Astrocyte (in vitro differentiated cells and primary cell): ENCODE data around the gene PTTG1. TPM values are rescaled to one million over a fixed set of nuclear protein-coding genes. Genes with fewer than 3 reads are reported as not detected.

ENCODE experiments used
- DNase-seq: peaks from one replicate; pipeline ENCODE4 v3.0.0-alpha.2; 2010; ENCODE audit warnings: low read depth
- FAIRE-seq: peaks from 2 replicates; lab custom pipeline; 2011; peaks lifted over from hg19 to GRCh38; lab: Jason Lieb, UNC
- H2AFZ ChIP-seq: 2 replicates; pipeline ENCODE4 v1.6.0; 2012; ENCODE audit warnings: low read depth, low read length, inconsistent platforms
- H3K27ac ChIP-seq: 2 replicates; pipeline ENCODE4 v1.5.1; 2011; ENCODE audit warnings: low read depth, low read length, inconsistent platforms
- H3K27me3 ChIP-seq: 2 replicates; pipeline ENCODE4 v1.6.0; 2011; ENCODE audit warnings: low read length, inconsistent platforms; ENCODE audit not compliant: insufficient read depth
- H3K36me3 ChIP-seq: 2 replicates; pipeline ENCODE4 v1.5.1; 2011; ENCODE audit warnings: low read length, inconsistent platforms; ENCODE audit not compliant: insufficient read depth
- H3K4me1 ChIP-seq: 2 replicates; pipeline ENCODE4 v1.5.1; 2011; ENCODE audit warnings: low read length, inconsistent platforms; ENCODE audit not compliant: insufficient read depth
- H3K4me2 ChIP-seq: 2 replicates; pipeline ENCODE4 v1.6.0; 2012; ENCODE audit warnings: low read length, inconsistent platforms
- H3K4me3 ChIP-seq: 2 replicates; pipeline ENCODE4 v1.5.1; 2011; ENCODE audit warnings: low read depth, mild to moderate bottlenecking, low read length, inconsistent platforms; ENCODE audit not compliant: insufficient read depth
- H3K79me2 ChIP-seq: 2 replicates; pipeline ENCODE4 v1.6.0; 2012; ENCODE audit warnings: mild to moderate bottlenecking, low read length, inconsistent platforms; ENCODE audit not compliant: insufficient read depth
- H3K9ac ChIP-seq: 2 replicates; pipeline ENCODE4 v1.6.0; 2012; ENCODE audit warnings: mild to moderate bottlenecking, low read length, inconsistent platforms
- H3K9me3 ChIP-seq: 2 replicates; pipeline ENCODE4 v1.5.1; 2012; ENCODE audit warnings: low read depth, mild to moderate bottlenecking, low read length, inconsistent platforms; ENCODE audit not compliant: insufficient read depth
- H4K20me1 ChIP-seq: 2 replicates; pipeline ENCODE4 v1.6.0; 2012; ENCODE audit warnings: low read length, inconsistent platforms; ENCODE audit not compliant: insufficient read depth
- H3K27ac Mint-ChIP-seq: one replicate; pipeline ENCODE4 v1.8.0; 2021; ENCODE audit warnings: mild to moderate bottlenecking, mixed read lengths; ENCODE audit not compliant: unreplicated experiment
- H3K27me3 Mint-ChIP-seq: one replicate; pipeline ENCODE4 v1.8.0; 2021; ENCODE audit warnings: low read depth, mixed read lengths; ENCODE audit not compliant: unreplicated experiment
- H3K36me3 Mint-ChIP-seq: one replicate; pipeline ENCODE4 v1.8.0; 2021; ENCODE audit warnings: low read depth, mixed read lengths; ENCODE audit not compliant: unreplicated experiment
- H3K4me1 Mint-ChIP-seq: one replicate; pipeline ENCODE4 v1.8.0; 2021; ENCODE audit warnings: low read depth, mixed read lengths; ENCODE audit not compliant: unreplicated experiment
- H3K4me3 Mint-ChIP-seq: one replicate; pipeline ENCODE4 v1.8.0; 2021; ENCODE audit warnings: mild to moderate bottlenecking, moderate library complexity, mixed read lengths; ENCODE audit not compliant: unreplicated experiment
- H3K9me3 Mint-ChIP-seq: one replicate; pipeline ENCODE4 v1.8.0; 2021; ENCODE audit warnings: mild to moderate bottlenecking, mixed read lengths; ENCODE audit not compliant: unreplicated experiment
- CTCF ChIP-seq: IDR thresholded peaks from 2 replicates; pipeline ENCODE4 v1.5.1; 2011; ENCODE audit warnings: low read depth, mild to moderate bottlenecking, inconsistent platforms, low read length, moderate library complexity; ENCODE audit not compliant: insufficient read depth
- EZH2 ChIP-seq: IDR thresholded peaks from 2 replicates; pipeline ENCODE4 v1.6.1; 2012; ENCODE audit warnings: mild to moderate bottlenecking, low read length, inconsistent platforms; ENCODE audit not compliant: insufficient read depth
- total RNA-seq: library from RNA; stranded (reverse); gene quantifications from 2 replicates; pipeline ENCODE4 v1.2.1, GENCODE V29; 2021

Gene PTTG1
- total RNA-seq, 1 donor from 2014 or later, result 20.4 TPM

GRCh38 chr5:160398806-160399205 lies 22.8 kb upstream of the PTTG1 start:
- Histone ChIP-seq H3K4me1 (peaks cover 2% of the 10 kb centered on the region), H3K36me3 (peaks cover 14% of the 10 kb centered on the region), H3K27me3 (no peaks in the 10 kb centered on the region), H2AFZ (no peak overlapping the region), H4K20me1 (no peaks in the 10 kb centered on the region), H3K4me3 (peak overlapping the region; percentile 88), H3K9ac (peak overlapping the region; percentile 96), H3K9me3 (no peaks in the 10 kb centered on the region), H3K4me2 (peak overlapping the region; percentile 90), H3K27ac (peak overlapping the region; percentile 96), H3K79me2 (peaks cover 35% of the 10 kb centered on the region)
- Mint-ChIP-seq H3K27ac (no peak overlapping the region), H3K27me3 (no peaks in the 10 kb centered on the region), H3K4me1 (peaks cover 2% of the 10 kb centered on the region), H3K36me3 (no peaks in the 10 kb centered on the region), H3K9me3 (no peaks in the 10 kb centered on the region), H3K4me3 (peak overlapping the region; percentile 91)
- peak; percentile 69 for DNase-seq
- TF ChIP-seq CTCF, result no peak
- peak; percentile 9 for FAIRE-seq

GRCh38 chr5:160399402-160400353 lies 22.0 kb upstream of the PTTG1 start, which contains the start of gene FAM200C:
Gene FAM200C (minus strand): TSS chr5:160400054. CDS start chr5:160395490, 4,564 bp downstream.
- H4K20me1 ChIP-seq, result no peaks in the 10 kb centered on the region
- peak within 1 kb of the TSS; percentile 96 for H3K27ac ChIP-seq
- peak within 1 kb of the TSS; percentile 90 for H3K4me2 ChIP-seq
- peaks cover 2% of the 10 kb centered on the region for H3K4me1 ChIP-seq
- Mint-ChIP-seq H3K4me3 (peak within 1 kb of the TSS; percentile 91), H3K36me3 (peaks cover 2% of the 10 kb centered on the region), H3K27me3 (no peaks in the 10 kb centered on the region), H3K27ac (peak within 1 kb of the TSS; percentile 96), H3K4me1 (peaks cover 2% of the 10 kb centered on the region), H3K9me3 (no peaks in the 10 kb centered on the region)
- peak within 1 kb of the TSS; percentile 88 for H3K4me3 ChIP-seq
- peak within 1 kb of the TSS; percentile 78 for H2AFZ ChIP-seq
- FAIRE-seq (peak; percentile 23), DNase-seq (peak; percentile 82)
- no peaks in the 10 kb centered on the region for H3K27me3 ChIP-seq
- H3K79me2 ChIP-seq, result peaks cover 35% of the 10 kb centered on the region
- TF ChIP-seq EZH2, result no peak
- H3K36me3 ChIP-seq, result peaks cover 21% of the 10 kb centered on the region
- peak within 1 kb of the TSS; percentile 96 for H3K9ac ChIP-seq
- no peaks in the 10 kb centered on the region for H3K9me3 ChIP-seq

GRCh38 chr5:160418561-160419457 lies 2.8 kb upstream of the PTTG1 start, which contains the start of gene SLU7:
Gene SLU7 (minus strand): TSS chr5:160419081. CDS start chr5:160415294, 3,787 bp downstream.
- H3K4me3 ChIP-seq, result peak within 1 kb of the TSS; percentile 95
- FAIRE-seq (no peak), DNase-seq (peak; percentile 90)
- H3K27ac ChIP-seq, result peak within 1 kb of the TSS; percentile 91
- no peak for TF ChIP-seq CTCF
- no peak for TF ChIP-seq EZH2
- peak within 1 kb of the TSS; percentile 98 for H3K9ac ChIP-seq
- H3K9me3 ChIP-seq, result no peaks in the 10 kb centered on the region
- peaks cover 58% of the 10 kb centered on the region for H3K79me2 ChIP-seq
- no peaks in the 10 kb centered on the region for H3K27me3 ChIP-seq
- no peaks in the 10 kb centered on the region for H3K9me3 Mint-ChIP-seq
- H3K36me3 Mint-ChIP-seq, result no peaks in the 10 kb centered on the region
- H3K4me3 Mint-ChIP-seq, result peak within 1 kb of the TSS; percentile 96
- H3K36me3 ChIP-seq, result peaks cover under 1% of the 10 kb centered on the region
- peak within 1 kb of the TSS; percentile 95 for H3K27ac Mint-ChIP-seq
- H3K27me3 Mint-ChIP-seq, result no peaks in the 10 kb centered on the region
- H3K4me1 ChIP-seq, result peaks cover 19% of the 10 kb centered on the region
- peaks cover 15% of the 10 kb centered on the region for H3K4me1 Mint-ChIP-seq
- H4K20me1 ChIP-seq, result no peaks in the 10 kb centered on the region
- H3K4me2 ChIP-seq, result peak within 1 kb of the TSS; percentile 87
- peak within 1 kb of the TSS; percentile 72 for H2AFZ ChIP-seq
